CD4-positive, alpha-beta T cell (primary cell): Measurements from ENCODE around the gene ELMO2. TPM values are rescaled to one million over a fixed set of nuclear protein-coding genes. Genes with fewer than 3 reads are reported as not detected.

Experiments used
- ATAC-seq: fragments of 200-7000 bp; cut with Tn5 transposase; one replicate; pipeline ENCODE4 v1.10.0; 2022; ENCODE audit warnings: mild to moderate bottlenecking; ENCODE audit not compliant: poor library complexity
- CTCF ChIA-PET: fragments of 350-600 bp; sonication (Branson Sonifier 250); formaldehyde crosslinking; loops from one replicate; lab custom pipeline; 2021; ENCODE audit warnings: antibody characterized with exemption, inconsistent platforms; lab: Charles Lee
- POLR2A ChIA-PET: fragments of 350-600 bp; sonication (Branson Sonifier 250); formaldehyde crosslinking; loops from one replicate; lab custom pipeline; 2021; ENCODE audit warnings: antibody characterized with exemption, inconsistent platforms; lab: Charles Lee
- DNase-seq, 14 experiments: peaks; one replicate each; pipeline ENCODE4 v3.0.0-alpha.2; 2013 to 2020; ENCODE audit warnings: mixed read lengths in 2 of 14
- H3K27ac ChIP-seq, 2 donors: one replicate each; pipeline versions ENCODE4 v1.5.1 to v1.7.0; 2013; ENCODE audit warnings: low read length in 2 of 2, low read depth in 1 of 2, mild to moderate bottlenecking in 1 of 2
- H3K27me3 ChIP-seq, 2 experiments: 1 replicate in 1 of 2; 2 replicates in 1 of 2; pipeline versions ENCODE4 v1.6.1 to v1.7.0; 2013; ENCODE audit warnings: low read length in 2 of 2, control low read depth in 1 of 2, mild to moderate bottlenecking in 1 of 2, moderate library complexity in 1 of 2; ENCODE audit not compliant: insufficient read depth in 2 of 2, control insufficient read depth in 1 of 2
- H3K36me3 ChIP-seq: one replicate; pipeline ENCODE4 v1.6.1; 2013; ENCODE audit warnings: low read length, control low read depth; ENCODE audit not compliant: insufficient read depth
- H3K4me1 ChIP-seq: one replicate; pipeline ENCODE4 v1.6.1; 2013; ENCODE audit warnings: low read length, control low read depth; ENCODE audit not compliant: insufficient read depth
- H3K4me3 ChIP-seq: one replicate; pipeline ENCODE4 v1.5.1; 2013; ENCODE audit warnings: mild to moderate bottlenecking, low read length, moderate library complexity
- H3K9me3 ChIP-seq, 2 experiments: 1 replicate in 1 of 2; 2 replicates in 1 of 2; pipeline versions ENCODE4 v1.6.1 to v1.7.0; 2013; ENCODE audit warnings: low read length in 2 of 2, mild to moderate bottlenecking in 2 of 2, control low read depth in 1 of 2, moderate library complexity in 1 of 2; ENCODE audit not compliant: control insufficient read depth in 1 of 2, insufficient read depth in 1 of 2
- H3K27ac Mint-ChIP-seq: one replicate; pipeline ENCODE4 v1.8.0; 2020; ENCODE audit warnings: mixed read lengths
- H3K27me3 Mint-ChIP-seq: one replicate; pipeline ENCODE4 v1.8.0; 2021; ENCODE audit warnings: mixed read lengths
- H3K36me3 Mint-ChIP-seq: one replicate; pipeline ENCODE4 v1.8.0; 2021; ENCODE audit warnings: low read depth, mixed read lengths
- H3K4me1 Mint-ChIP-seq: one replicate; pipeline ENCODE4 v1.8.0; 2021; ENCODE audit warnings: low read depth, mixed read lengths
- H3K4me3 Mint-ChIP-seq: one replicate; pipeline ENCODE4 v1.8.0; 2020; ENCODE audit warnings: mild to moderate bottlenecking, mixed read lengths
- H3K9me3 Mint-ChIP-seq: one replicate; pipeline ENCODE4 v1.8.0; 2020; ENCODE audit warnings: mixed read lengths
- CTCF ChIP-seq: fragments of 200-600 bp; IDR thresholded peaks from one replicate; pipeline ENCODE4 v1.8.0; 2022; ENCODE audit warnings: antibody characterized with exemption, mild to moderate bottlenecking
- intact Hi-C, 2 experiments: fragments of 100-400 bp; cut with DNase I in 1 of 2; cut with micrococcal nuclease in 1 of 2; formaldehyde crosslinking; loops; one replicate each; pipeline versions ENCODE4 v1.15.1 to v1.9.0; 2023 to 2025; cut with DNase I, micrococcal nuclease
- total RNA-seq, 174 experiments: library from RNA in 2 of 174; stranded (reverse) in 2 of 174; gene quantifications; one replicate each; pipeline ENCODE4 v1.2.3 and lab custom pipeline; 2021 to 2026

ELMO2 gene
- total RNA-seq, 2 experiments from 2014 or later, result 85.6 TPM

DNA sequence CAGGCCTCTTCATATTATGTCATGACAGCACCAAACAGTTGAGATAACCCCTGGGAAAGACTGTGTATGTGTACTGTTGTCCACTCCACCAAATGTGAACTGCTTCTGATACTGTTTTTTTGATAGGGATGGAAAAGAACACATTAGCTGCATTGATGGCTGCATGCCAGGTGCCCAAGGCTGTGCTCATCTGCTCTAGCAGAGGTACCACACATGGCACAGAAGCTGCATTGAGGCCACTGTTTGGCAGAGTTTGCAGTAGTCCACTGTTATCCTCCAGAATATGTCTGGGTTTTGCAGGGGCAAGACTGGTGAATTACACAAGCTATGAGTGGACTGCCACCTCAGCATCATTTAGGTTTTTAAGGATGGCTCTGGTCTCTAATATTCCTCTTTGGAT is 28.2 kb upstream of the ELMO2 start:
- no peak overlapping the region for H3K27ac Mint-ChIP-seq
- no peak for TF ChIP-seq CTCF
- H3K4me1 Mint-ChIP-seq, result no peaks in the 10 kb centered on the region
- H3K27me3 Mint-ChIP-seq, result peaks cover 66% of the 10 kb centered on the region
- H3K9me3 Mint-ChIP-seq, result no peaks in the 10 kb centered on the region
- H3K27me3 ChIP-seq, result peaks cover 9 to 16% of the 10 kb centered on the region in 2 experiments
- intact Hi-C loops, result no loop called here
- CTCF ChIA-PET, result no interaction called here
- no peaks in the 10 kb centered on the region for H3K9me3 ChIP-seq
- H3K27ac ChIP-seq, result no peak overlapping the region
- no peaks in the 10 kb centered on the region for H3K36me3 ChIP-seq
- no peaks in the 10 kb centered on the region for H3K4me1 ChIP-seq
- DNase-seq, result no peak
- H3K36me3 Mint-ChIP-seq, result no peaks in the 10 kb centered on the region
- POLR2A ChIA-PET, result no interaction called here
- H3K4me3 Mint-ChIP-seq, result no peak overlapping the region
- ATAC-seq, result no peak
- H3K4me3 ChIP-seq, result no peak overlapping the region

DNA sequence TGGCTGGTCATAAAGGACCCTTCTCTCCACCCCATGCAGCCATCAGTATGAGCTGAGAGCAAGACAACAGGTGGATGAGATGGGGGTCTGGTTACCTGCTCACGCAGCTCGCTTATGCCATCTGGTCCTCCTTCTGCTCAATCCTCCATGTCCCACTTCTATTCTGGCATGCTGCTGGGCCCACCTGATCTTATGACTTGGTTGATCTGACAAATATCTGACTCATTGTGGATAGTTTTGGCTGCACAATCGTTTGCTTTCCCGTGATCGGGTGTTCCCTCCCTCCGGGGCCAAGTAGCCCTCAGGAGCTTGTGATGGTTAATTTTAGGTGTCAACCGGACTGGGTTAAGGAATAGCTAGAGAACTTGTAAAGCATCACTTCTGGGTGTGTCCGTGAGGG is 26.6 kb upstream of the ELMO2 start:
- Histone ChIP-seq H3K9me3 (no peaks in the 10 kb centered on the region), H3K36me3 (no peaks in the 10 kb centered on the region), H3K27me3 (peaks cover 9 to 15% of the 10 kb centered on the region in 2 experiments), H3K4me1 (no peaks in the 10 kb centered on the region), H3K27ac (no peak overlapping the region), H3K4me3 (no peak overlapping the region)
- H3K36me3 Mint-ChIP-seq, result no peaks in the 10 kb centered on the region
- ChIA-PET POLR2A (no interaction called here), CTCF (no interaction called here)
- intact Hi-C loops, result no loop called here
- no peak for ATAC-seq
- no peak for TF ChIP-seq CTCF
- no peak for DNase-seq
- H3K4me3 Mint-ChIP-seq, result no peak overlapping the region
- no peaks in the 10 kb centered on the region for H3K9me3 Mint-ChIP-seq
- H3K4me1 Mint-ChIP-seq, result no peaks in the 10 kb centered on the region
- peaks cover 68% of the 10 kb centered on the region for H3K27me3 Mint-ChIP-seq
- no peak overlapping the region for H3K27ac Mint-ChIP-seq

- CTCF ChIA-PET, result no interaction called here
- no peaks in the 10 kb centered on the region for H3K36me3 ChIP-seq
- POLR2A ChIA-PET, result no interaction called here
These were observed 24.7 kb upstream of the ELMO2 start for GRCh38 chr20:46430921-46431712.

More at GRCh38 chr20:46430921-46431712, 24.7 kb upstream of the ELMO2 start:
- H3K9me3 Mint-ChIP-seq, result no peaks in the 10 kb centered on the region
- no peak overlapping the region for H3K4me3 Mint-ChIP-seq
- no peak for TF ChIP-seq CTCF
- no peaks in the 10 kb centered on the region for H3K36me3 Mint-ChIP-seq
- ATAC-seq (no peak), DNase-seq (no peak)
- peaks cover 81% of the 10 kb centered on the region for H3K27me3 Mint-ChIP-seq
- intact Hi-C loops, result no loop called here
- Histone ChIP-seq H3K9me3 (no peaks in the 10 kb centered on the region), H3K27ac (no peak overlapping the region), H3K4me1 (no peaks in the 10 kb centered on the region), H3K4me3 (no peak overlapping the region), H3K27me3 (peaks cover 10 to 23% of the 10 kb centered on the region in 2 experiments)
- no peak overlapping the region for H3K27ac Mint-ChIP-seq
- no peaks in the 10 kb centered on the region for H3K4me1 Mint-ChIP-seq
